PC-3 (cell line): ENCODE measurements around the gene ACOT11.

ENCODE experiments used
- CTCF ChIP-seq: fragments of 300-600 bp; sonication (generic); conservative IDR thresholded peaks from 2 replicates; pipeline ENCODE4 v1.5.1; 2017; ENCODE audit warnings: antibody characterized with exemption, low read depth, mild to moderate bottlenecking, low read length
- EZH2 ChIP-seq: fragments of 300-600 bp; sonication (generic); IDR thresholded peaks from one replicate; pipeline ENCODE4 v1.6.1; 2017; ENCODE audit warnings: antibody characterized with exemption, mild to moderate bottlenecking, low read length; ENCODE audit not compliant: unreplicated experiment

GRCh38 chr1:54619749-54620148 is 71.7 kb downstream of the ACOT11 start:
- no peak for TF ChIP-seq CTCF
- TF ChIP-seq EZH2, result no peak
